DOHH2 (cell line): Measurements from ENCODE around the gene ROR1.

Experiments
- EZH2phosphoT487 ChIP-seq: fragments of 200-600 bp; sonication (generic); IDR thresholded peaks from 2 replicates; pipeline ENCODE4 v1.6.1; 2017; ENCODE audit warnings: borderline replicate concordance, mild to moderate bottlenecking, antibody characterized with exemption, low read length, moderate library complexity, mixed read lengths
- TF ChIP-seq, protein P1 (sequence below): fragments of 200-600 bp; sonication (generic); IDR thresholded peaks from one replicate; pipeline ENCODE4 v1.5.1; 2014; ENCODE audit warnings: antibody characterized with exemption, mild to moderate bottlenecking, low read depth, low read length; ENCODE audit not compliant: poor library complexity, severe bottlenecking

DNA sequence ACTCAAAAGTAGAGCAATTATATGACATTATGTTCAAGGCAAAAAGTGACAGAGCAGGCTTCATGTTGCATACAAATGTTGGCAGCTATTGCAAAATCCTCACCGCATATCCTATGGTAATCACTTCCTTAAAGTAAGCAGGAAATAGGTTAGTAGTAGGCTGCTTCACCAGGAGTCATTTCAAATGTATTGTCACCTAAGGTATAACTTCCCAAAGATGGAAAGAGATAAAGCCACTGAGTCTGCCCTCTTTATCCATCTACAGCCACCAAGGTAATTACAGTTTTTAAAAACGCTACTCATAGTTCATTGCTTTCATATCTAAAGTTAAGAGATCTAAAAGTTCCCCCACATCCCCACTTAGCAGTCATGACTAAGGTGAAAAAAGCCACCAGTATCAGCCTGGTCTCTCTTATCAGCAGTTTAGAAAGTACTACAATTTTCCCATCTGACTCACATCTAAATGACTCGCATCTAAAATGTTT is 398.0 kb downstream of the ROR1 start:
- TF ChIP-seq, protein P1, sequence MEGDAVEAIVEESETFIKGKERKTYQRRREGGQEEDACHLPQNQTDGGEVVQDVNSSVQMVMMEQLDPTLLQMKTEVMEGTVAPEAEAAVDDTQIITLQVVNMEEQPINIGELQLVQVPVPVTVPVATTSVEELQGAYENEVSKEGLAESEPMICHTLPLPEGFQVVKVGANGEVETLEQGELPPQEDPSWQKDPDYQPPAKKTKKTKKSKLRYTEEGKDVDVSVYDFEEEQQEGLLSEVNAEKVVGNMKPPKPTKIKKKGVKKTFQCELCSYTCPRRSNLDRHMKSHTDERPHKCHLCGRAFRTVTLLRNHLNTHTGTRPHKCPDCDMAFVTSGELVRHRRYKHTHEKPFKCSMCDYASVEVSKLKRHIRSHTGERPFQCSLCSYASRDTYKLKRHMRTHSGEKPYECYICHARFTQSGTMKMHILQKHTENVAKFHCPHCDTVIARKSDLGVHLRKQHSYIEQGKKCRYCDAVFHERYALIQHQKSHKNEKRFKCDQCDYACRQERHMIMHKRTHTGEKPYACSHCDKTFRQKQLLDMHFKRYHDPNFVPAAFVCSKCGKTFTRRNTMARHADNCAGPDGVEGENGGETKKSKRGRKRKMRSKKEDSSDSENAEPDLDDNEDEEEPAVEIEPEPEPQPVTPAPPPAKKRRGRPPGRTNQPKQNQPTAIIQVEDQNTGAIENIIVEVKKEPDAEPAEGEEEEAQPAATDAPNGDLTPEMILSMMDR: no peak
- no peak for TF ChIP-seq EZH2phosphoT487
